Thymus (tissue), 11 donors: ENCODE data around the gene ACTMAP. TPM values are rescaled to one million over a fixed set of nuclear protein-coding genes. Genes with fewer than 3 reads are reported as not detected.
"Not testable (repeated sequence)": the region's sequence is repeated elsewhere in the genome, so short reads cannot be mapped to it uniquely, and the experiment has no call there.

Experiments
- DNase-seq, 9 donors: peaks; one replicate each; pipeline ENCODE4 v3.0.0-alpha.2; 2013; ENCODE audit warnings: low spot score in 9 of 9, low read depth in 6 of 9, missing footprints in 1 of 9
- H3K27ac ChIP-seq, 2 donors: one replicate each; pipeline ENCODE4 v1.5.1; 2013; ENCODE audit warnings: control low read depth in 1 of 2, low read depth in 1 of 2, low read length in 1 of 2, mild to moderate bottlenecking in 1 of 2, moderate library complexity in 1 of 2
- H3K27me3 ChIP-seq, 2 donors: one replicate each; pipeline ENCODE4 v1.5.1; 2013; ENCODE audit warnings: low read length in 1 of 2; ENCODE audit not compliant: control insufficient read depth in 2 of 2, insufficient read depth in 1 of 2
- H3K36me3 ChIP-seq, 2 donors: one replicate each; pipeline ENCODE4 v1.5.1; 2013; ENCODE audit warnings: low read length in 1 of 2, mild to moderate bottlenecking in 1 of 2, moderate library complexity in 1 of 2; ENCODE audit not compliant: control insufficient read depth in 2 of 2, insufficient read depth in 2 of 2
- H3K4me1 ChIP-seq, 2 donors: one replicate each; pipeline ENCODE4 v1.5.1; 2013; ENCODE audit warnings: low read length in 2 of 2; ENCODE audit not compliant: control insufficient read depth in 2 of 2, insufficient read depth in 2 of 2
- H3K4me3 ChIP-seq, 2 donors: one replicate each; pipeline ENCODE4 v1.5.1; 2013; ENCODE audit warnings: low read length in 2 of 2, control low read depth in 1 of 2, mild to moderate bottlenecking in 1 of 2
- H3K9me3 ChIP-seq, 2 donors: one replicate each; pipeline ENCODE4 v1.5.1; 2013; ENCODE audit warnings: low read length in 1 of 2, mild to moderate bottlenecking in 1 of 2; ENCODE audit not compliant: control insufficient read depth in 2 of 2, insufficient read depth in 1 of 2
- WGBS: extraction: QIAGEN DNeasy Blood & Tissue Kit; methylation state at CpG from one replicate; pipeline ENCODE4 v1.1.7; 2013; 5-methylcytosine and 5-hydroxymethylcytosine counted together
- polyA plus RNA-seq: library from polyadenylated mRNA; stranded (reverse); fragments of 200-250 nt; gene quantifications from one replicate; pipeline ENCODE4 v1.2.3, GENCODE V29; 2013
- total RNA-seq: library from RNA; stranded (reverse); fragments of 120-200 nt; gene quantifications from one replicate; pipeline ENCODE4 v1.2.4, GENCODE V29; 2013
- donor health status: healthy.

Gene ACTMAP
- total and polyA plus RNA-seq, 2 donors: 1.1 to 7.4 TPM

- no peaks in the 10 kb centered on the region for H3K27me3 ChIP-seq
- H3K4me1 ChIP-seq: no peaks in the 10 kb centered on the region
- WGBS: 97% methylated on average over 6 of the region's 6 CpGs
- peaks cover 21 to 39% of the 10 kb centered on the region in 2 donors for H3K36me3 ChIP-seq
- no peak for DNase-seq
- H3K27ac ChIP-seq: no peak overlapping the region
- H3K9me3 ChIP-seq: no peaks in the 10 kb centered on the region
- H3K4me3 ChIP-seq: no peak overlapping the region
Measured at GRCh38 chr19:40740747-40741146, 9.5 kb downstream of the ACTMAP start.

DNA sequence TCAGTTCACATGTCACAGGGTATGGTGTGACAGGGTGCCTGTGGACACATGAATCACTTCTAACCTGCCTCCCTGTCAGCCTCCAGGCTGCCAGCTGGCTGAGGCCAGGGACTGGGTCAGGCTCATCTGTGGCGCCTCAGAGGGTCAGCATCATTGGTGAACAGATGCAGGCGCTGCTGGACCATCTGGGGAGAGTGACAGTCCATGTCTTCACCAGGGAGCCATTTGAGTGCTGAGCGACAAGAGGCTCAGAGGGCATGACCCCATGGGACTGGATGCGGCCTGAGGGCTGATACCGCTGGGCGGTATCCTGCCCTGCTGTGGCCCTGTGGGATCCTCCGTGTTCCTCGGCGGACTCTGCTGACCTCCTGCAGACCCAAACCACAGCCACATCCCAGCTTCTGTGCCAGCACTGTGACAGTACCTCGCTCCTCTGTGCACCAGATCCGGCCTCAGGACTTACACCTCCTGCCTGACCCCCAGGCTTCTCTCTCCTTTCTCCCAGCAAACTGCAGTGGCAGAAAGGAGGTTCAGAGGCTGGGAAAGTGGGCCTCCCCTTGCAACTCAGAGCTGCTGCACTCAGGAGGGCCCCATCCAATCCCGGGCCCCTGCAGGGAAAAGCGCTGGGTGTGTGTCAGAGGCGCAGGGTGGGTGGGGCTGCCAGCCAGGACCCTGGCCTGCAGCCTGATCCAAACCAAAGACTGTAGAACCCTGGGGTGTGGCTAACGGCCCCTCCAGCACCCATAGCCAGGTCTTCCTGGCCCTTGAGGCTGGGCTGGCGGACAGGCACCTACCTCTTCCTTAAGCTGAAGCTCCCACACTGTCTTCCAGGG, 10.2 kb downstream of the ACTMAP start:
- peaks cover 28 to 45% of the 10 kb centered on the region in 2 donors for H3K36me3 ChIP-seq
- no peak overlapping the region for H3K4me3 ChIP-seq
- 97% methylated on average over 16 of the region's 16 CpGs for WGBS
- no peak for DNase-seq
- H3K4me1 ChIP-seq: no peaks in the 10 kb centered on the region
- H3K27ac ChIP-seq: no peak overlapping the region
- no peaks in the 10 kb centered on the region for H3K9me3 ChIP-seq
- H3K27me3 ChIP-seq: no peaks in the 10 kb centered on the region

DNA sequence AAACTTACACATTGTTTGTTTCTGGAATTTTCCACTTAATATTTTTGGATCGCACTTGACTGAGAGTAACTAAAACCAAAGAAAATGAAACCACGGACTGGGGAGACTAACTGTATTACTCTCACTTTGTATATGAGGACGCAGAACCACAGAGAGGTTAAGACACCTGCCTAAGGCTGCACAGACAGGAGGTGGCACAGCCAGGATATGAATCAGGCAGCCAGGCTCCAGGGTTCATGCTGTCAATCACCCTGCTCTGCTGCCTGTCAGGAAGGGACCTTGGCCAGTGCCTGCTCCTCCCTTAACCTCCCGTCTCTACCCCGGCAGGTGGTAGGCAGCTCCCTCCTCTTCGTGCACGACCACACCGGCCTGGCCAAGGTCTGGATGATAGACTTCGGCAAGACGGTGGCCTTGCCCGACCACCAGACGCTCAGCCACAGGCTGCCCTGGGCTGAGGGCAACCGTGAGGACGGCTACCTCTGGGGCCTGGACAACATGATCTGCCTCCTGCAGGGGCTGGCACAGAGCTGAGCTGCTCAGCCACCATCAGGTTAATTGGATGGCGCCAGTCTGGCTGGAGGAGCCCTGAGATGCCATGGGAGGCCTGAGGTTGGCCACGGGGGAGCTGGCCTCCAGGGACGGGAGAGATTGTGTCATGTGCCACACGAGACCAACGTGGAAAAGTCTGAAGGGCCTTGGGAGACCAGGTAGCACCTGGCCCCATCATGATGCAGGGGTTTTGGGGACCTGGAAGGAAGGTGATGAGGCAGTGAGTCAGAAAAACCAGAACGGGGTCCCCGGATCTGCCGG, 11.0 kb downstream of the ACTMAP start:
- no peak for DNase-seq
- Histone ChIP-seq H3K4me1 (no peaks in the 10 kb centered on the region), H3K9me3 (no peaks in the 10 kb centered on the region), H3K27me3 (no peaks in the 10 kb centered on the region), H3K36me3 (peaks cover 34 to 52% of the 10 kb centered on the region in 2 donors), H3K4me3 (no peak overlapping the region), H3K27ac (no peak overlapping the region)
- 92% methylated on average over 22 of the region's 22 CpGs for WGBS

GRCh38 chr19:40737102-40737644, 13.1 kb downstream of the ACTMAP start:
- DNase-seq: no peak
- Histone ChIP-seq H3K27me3 (no peaks in the 10 kb centered on the region), H3K36me3 (peaks cover 46 to 66% of the 10 kb centered on the region in 2 donors), H3K27ac (no peak overlapping the region), H3K9me3 (no peaks in the 10 kb centered on the region), H3K4me3 (no peak overlapping the region), H3K4me1 (no peaks in the 10 kb centered on the region)
- WGBS: 98% methylated on average over 9 of the region's 9 CpGs

DNA sequence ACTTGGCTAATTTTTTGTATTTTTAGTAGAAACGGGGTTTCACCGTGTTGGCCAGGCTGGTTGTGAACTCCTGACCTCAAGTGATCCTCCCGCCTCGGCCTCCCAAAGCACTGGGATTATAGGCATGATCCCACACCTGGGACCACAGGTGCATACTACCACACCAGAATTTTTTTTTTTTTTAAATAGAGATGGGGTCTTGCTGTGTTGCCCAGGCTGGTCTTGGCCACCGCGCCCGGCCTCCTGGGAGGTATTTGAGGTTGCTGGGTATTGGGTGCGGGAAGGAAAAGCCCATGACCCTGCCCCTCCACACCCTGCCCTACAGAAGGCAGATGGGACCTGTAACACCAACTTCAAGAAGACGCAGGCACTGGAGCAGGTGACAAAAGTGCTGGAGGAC, 13.6 kb downstream of the ACTMAP start:
- Histone ChIP-seq H3K4me3 (no peak overlapping the region), H3K4me1 (no peaks in the 10 kb centered on the region), H3K9me3 (no peaks in the 10 kb centered on the region), H3K27me3 (no peaks in the 10 kb centered on the region), H3K36me3 (peaks cover 46 to 63% of the 10 kb centered on the region in 2 donors), H3K27ac (no peak overlapping the region)
- no peak for DNase-seq
- WGBS: 87% methylated on average over 9 of the region's 9 CpGs

DNA sequence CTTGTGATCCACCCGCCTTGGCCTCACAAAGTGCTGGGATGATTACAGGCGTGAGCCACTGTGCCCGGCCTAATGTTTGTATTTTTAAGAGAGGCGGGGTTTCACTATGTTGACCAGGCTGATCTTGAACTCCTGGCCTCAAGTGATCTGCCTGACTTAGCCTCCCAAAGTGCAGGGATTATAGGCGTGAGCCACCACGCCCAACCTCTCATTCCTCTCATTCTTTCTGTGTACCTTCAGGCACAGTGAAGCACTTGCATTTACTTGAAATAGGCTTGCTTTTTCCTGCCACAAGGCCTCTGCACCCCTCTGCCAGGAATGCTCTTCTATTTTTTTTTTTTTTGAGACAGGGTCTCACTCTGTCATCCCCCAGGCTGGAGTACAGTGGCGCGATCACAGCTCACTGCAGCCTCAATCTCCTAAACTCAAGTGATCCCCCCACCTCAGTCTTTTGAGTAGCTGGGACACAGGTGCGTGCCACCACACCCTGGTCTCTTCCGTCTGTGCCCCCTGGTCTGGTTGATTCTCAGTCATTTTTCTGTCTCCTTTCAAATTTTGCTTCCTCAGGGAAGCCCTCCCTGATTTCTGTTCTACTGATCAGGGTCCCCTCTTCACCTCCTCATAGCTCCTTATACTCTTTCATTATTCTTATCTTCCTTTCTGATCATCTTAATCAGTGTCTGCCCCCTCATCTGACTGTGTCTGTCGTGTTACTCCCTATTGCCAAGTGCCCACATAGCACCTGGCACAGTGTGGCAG, 15.1 kb downstream of the ACTMAP start:
- H3K27me3 ChIP-seq: no peaks in the 10 kb centered on the region
- H3K9me3 ChIP-seq: no peaks in the 10 kb centered on the region
- no peak overlapping the region for H3K27ac ChIP-seq
- no peak overlapping the region for H3K4me3 ChIP-seq
- DNase-seq: no peak
- peaks cover 53 to 76% of the 10 kb centered on the region in 2 donors for H3K36me3 ChIP-seq
- H3K4me1 ChIP-seq: no peaks in the 10 kb centered on the region
- 96% methylated on average over 11 of the region's 11 CpGs for WGBS

GRCh38 chr19:40733149-40733548, 17.1 kb downstream of the ACTMAP start:
- Histone ChIP-seq H3K4me3 (no peak overlapping the region), H3K27me3 (no peaks in the 10 kb centered on the region), H3K9me3 (no peaks in the 10 kb centered on the region), H3K4me1 (no peaks in the 10 kb centered on the region), H3K27ac (no peak overlapping the region), H3K36me3 (peaks cover 53 to 68% of the 10 kb centered on the region in 2 donors)
- no peak for DNase-seq
- WGBS: 95% methylated on average over 13 of the region's 13 CpGs

DNA sequence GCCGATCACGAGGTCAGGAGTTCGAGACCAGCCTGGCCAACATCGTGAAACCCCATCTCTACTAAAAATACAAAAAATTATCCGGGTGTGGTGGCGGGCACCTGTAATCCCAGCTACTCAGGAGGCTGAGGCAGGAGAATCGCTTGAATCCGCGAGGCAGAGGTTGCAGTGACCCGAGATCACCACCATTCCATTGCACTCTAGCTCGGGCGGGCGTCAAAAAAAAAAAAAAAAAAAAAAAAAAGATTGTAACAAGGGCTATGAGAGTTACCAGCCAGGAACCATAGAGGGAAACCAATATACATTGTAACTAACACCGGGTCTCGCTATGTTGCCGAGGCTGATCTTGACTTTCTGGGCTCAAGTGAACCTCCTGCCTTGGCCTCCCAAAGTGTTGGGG, 18.0 kb downstream of the ACTMAP start:
- H3K27ac ChIP-seq, H3K9me3 ChIP-seq, H3K4me1 ChIP-seq, H3K27me3 ChIP-seq, H3K4me3 ChIP-seq, DNase-seq: not testable (repeated sequence)
- 98% methylated on average over 16 of the region's 16 CpGs for WGBS
- H3K36me3 ChIP-seq: peaks cover 58 to 64% of the 10 kb centered on the region in 2 donors
